WTC11 (cell line): Measurements from ENCODE around the gene JCHAIN. TPM values are rescaled to one million over a fixed set of nuclear protein-coding genes. Genes with fewer than 3 reads are reported as not detected.

ENCODE experiments used
- ATAC-seq: fragments of 200-7000 bp; cut with Tn5 transposase; 2 replicates; pipeline ENCODE4 v1.10.0; 2021; ENCODE audit warnings: mild to moderate bottlenecking, moderate library complexity
- CTCF ChIA-PET: fragments of 300-600 bp; sonication (Branson Sonifier 250); formaldehyde crosslinking; loops from one replicate; lab custom pipeline; 2021; ENCODE audit warnings: antibody characterized with exemption; lab: Charles Lee
- POLR2A ChIA-PET: fragments of 350-600 bp; sonication (Branson Sonifier 250); formaldehyde crosslinking; loops from one replicate; lab custom pipeline; 2021; ENCODE audit warnings: antibody characterized with exemption; lab: Charles Lee
- DNase-seq: peaks from one replicate; pipeline ENCODE4 v3.0.0; 2021; ENCODE audit warnings: low spot score
- H3K27ac Mint-ChIP-seq: 2 replicates; pipeline ENCODE4 v1.8.0; 2021; ENCODE audit warnings: mixed read lengths
- H3K27me3 Mint-ChIP-seq: 2 replicates; pipeline ENCODE4 v1.8.0; 2021; ENCODE audit warnings: low read depth, mild to moderate bottlenecking, moderate library complexity, mixed read lengths
- H3K36me3 Mint-ChIP-seq: 2 replicates; pipeline ENCODE4 v1.8.0; 2021; ENCODE audit warnings: mixed read lengths
- H3K4me1 Mint-ChIP-seq: 2 replicates; pipeline ENCODE4 v1.8.0; 2022; ENCODE audit warnings: mixed read lengths
- H3K4me3 Mint-ChIP-seq: 2 replicates; pipeline ENCODE4 v1.8.0; 2021; ENCODE audit warnings: mild to moderate bottlenecking, moderate library complexity, mixed read lengths
- H3K9me3 Mint-ChIP-seq: 2 replicates; pipeline ENCODE4 v1.8.0; 2021; ENCODE audit warnings: mixed read lengths
- CREB1 ChIP-seq: sonication (generic); formaldehyde crosslinking; IDR thresholded peaks from 2 replicates; pipeline ENCODE4 v1.8.0; 2023; ENCODE audit warnings: mild to moderate bottlenecking, missing genetic modification reagents
- MYBL2 ChIP-seq: sonication (generic); formaldehyde crosslinking; IDR thresholded peaks from 2 replicates; pipeline ENCODE4 v1.8.1; 2023; ENCODE audit warnings: mild to moderate bottlenecking, moderate library complexity, missing genetic modification reagents
- NFE2L1 ChIP-seq: sonication (generic); formaldehyde crosslinking; IDR thresholded peaks from 2 replicates; pipeline ENCODE4 v1.8.1; 2023; ENCODE audit warnings: missing genetic modification reagents
- OVOL2 ChIP-seq: fragments of 250-450 bp; sonication (Bioruptor Pico); IDR thresholded peaks from 2 replicates; pipeline ENCODE4 v1.9.0; 2021; ENCODE audit warnings: mild to moderate bottlenecking, borderline replicate concordance
- SMAD3 ChIP-seq: sonication (generic); formaldehyde crosslinking; IDR thresholded peaks from 2 replicates; pipeline ENCODE4 v1.8.0; 2022; ENCODE audit warnings: missing genetic modification reagents, mild to moderate bottlenecking, borderline replicate concordance
- SMAD4 ChIP-seq: sonication (generic); formaldehyde crosslinking; IDR thresholded peaks from 2 replicates; pipeline ENCODE4 v1.8.0; 2022; ENCODE audit warnings: mild to moderate bottlenecking, missing genetic modification reagents
- SP1 ChIP-seq: sonication (generic); formaldehyde crosslinking; conservative IDR thresholded peaks from 2 replicates; pipeline ENCODE4 v1.8.1; 2022; ENCODE audit warnings: missing genetic modification reagents
- TP53 ChIP-seq: sonication (generic); formaldehyde crosslinking; IDR thresholded peaks from 2 replicates; pipeline ENCODE4 v1.8.1; 2023; ENCODE audit warnings: mild to moderate bottlenecking, missing genetic modification reagents
- ZNF232 ChIP-seq: sonication (generic); formaldehyde crosslinking; IDR thresholded peaks from 2 replicates; pipeline ENCODE4 v1.8.0; 2022; ENCODE audit warnings: mild to moderate bottlenecking, missing genetic modification reagents
- ZNF263 ChIP-seq: sonication (generic); formaldehyde crosslinking; IDR thresholded peaks from 2 replicates; pipeline ENCODE4 v1.8.1; 2022; ENCODE audit warnings: low read depth, mild to moderate bottlenecking, moderate library complexity, missing genetic modification reagents
- ZNF317 ChIP-seq: sonication (generic); formaldehyde crosslinking; IDR thresholded peaks from 2 replicates; pipeline ENCODE4 v1.8.1; 2023; ENCODE audit warnings: low read depth, mild to moderate bottlenecking, moderate library complexity, missing genetic modification reagents, borderline replicate concordance
- ZNF671 ChIP-seq: fragments of 250-450 bp; sonication (Bioruptor Pico); IDR thresholded peaks from 2 replicates; pipeline ENCODE4 v1.8.0; 2021; ENCODE audit warnings: mild to moderate bottlenecking
- total RNA-seq: library from RNA; stranded (reverse); gene quantifications from 3 replicates; pipeline ENCODE4 v1.2.3, GENCODE V29; 2021
- TF ChIP-seq, protein P1 (sequence below): sonication (generic); formaldehyde crosslinking; IDR thresholded peaks from 2 replicates; pipeline ENCODE4 v1.8.1; 2022; ENCODE audit warnings: mild to moderate bottlenecking, missing genetic modification reagents, moderate library complexity, borderline replicate concordance
- TF ChIP-seq, protein P2 (sequence below): sonication (generic); formaldehyde crosslinking; IDR thresholded peaks from 2 replicates; pipeline ENCODE4 v1.8.1; 2022; ENCODE audit warnings: mild to moderate bottlenecking, moderate library complexity, missing genetic modification reagents
- TF ChIP-seq, protein P3 (sequence below): fragments of 250-450 bp; sonication (Bioruptor Pico); IDR thresholded peaks from 2 replicates; pipeline ENCODE4 v1.8.0; 2021; ENCODE audit warnings: mild to moderate bottlenecking
- TF ChIP-seq, protein P4 (sequence below): sonication (generic); formaldehyde crosslinking; IDR thresholded peaks from 2 replicates; pipeline ENCODE4 v1.8.1; 2022; ENCODE audit warnings: missing genetic modification reagents, borderline replicate concordance
- TF ChIP-seq, protein P5 (sequence below): fragments of 200-600 bp; IDR thresholded peaks from 2 replicates; pipeline ENCODE4 v1.8.0; 2022; ENCODE audit warnings: antibody characterized with exemption
- TF ChIP-seq, protein P6 (sequence below): sonication (generic); formaldehyde crosslinking; IDR thresholded peaks from 2 replicates; pipeline ENCODE4 v1.8.1; 2022; ENCODE audit warnings: low read depth, mild to moderate bottlenecking, moderate library complexity, missing genetic modification reagents, borderline replicate concordance
- TF ChIP-seq, protein P7 (sequence below): fragments of 250-450 bp; sonication (Bioruptor Pico); IDR thresholded peaks from 2 replicates; pipeline ENCODE4 v2.1.2; 2022; ENCODE audit warnings: mild to moderate bottlenecking, moderate library complexity
- TF ChIP-seq, protein P8 (sequence below): sonication (generic); formaldehyde crosslinking; IDR thresholded peaks from 2 replicates; pipeline ENCODE4 v1.8.0; 2022; ENCODE audit warnings: mild to moderate bottlenecking, missing genetic modification reagents

Gene JCHAIN
- total RNA-seq, 1 experiment from 2014 or later, result 0.68 TPM

DNA sequence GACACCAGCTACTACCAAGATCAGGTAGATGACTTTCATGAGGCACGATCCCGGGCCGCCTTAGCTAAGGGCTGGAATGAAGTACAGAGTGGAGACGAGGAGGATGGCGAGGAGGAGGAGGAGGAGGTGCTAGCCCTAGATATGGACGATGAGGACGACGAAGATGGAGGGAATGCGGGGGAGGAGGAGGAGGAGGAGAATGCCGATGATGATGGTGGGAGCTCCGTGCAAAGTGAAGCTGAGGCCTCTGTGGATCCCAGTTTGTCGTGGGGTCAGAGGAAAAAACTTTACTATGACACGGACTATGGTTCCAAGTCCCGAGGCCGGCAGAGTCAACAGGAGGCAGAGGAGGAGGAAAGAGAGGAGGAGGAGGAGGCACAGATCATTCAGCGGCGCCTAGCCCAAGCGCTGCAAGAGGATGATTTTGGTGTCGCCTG lies 22.5 kb upstream of the JCHAIN start:
- H3K4me1 Mint-ChIP-seq, result peaks cover 26% of the 10 kb centered on the region
- ChIA-PET CTCF (interaction anchor here (1.8 kb wide), 1 partner anchor 15 kb away, joined by 10 read pairs; no protein-coding TSS in a partner anchor), POLR2A (interaction anchor here (1.2 to 1.4 kb wide), 2 partner anchors 15 to 17 kb away, joined by 4 to 8 read pairs; no protein-coding TSS in a partner anchor)
- H3K9me3 Mint-ChIP-seq, result no peaks in the 10 kb centered on the region
- H3K27ac Mint-ChIP-seq, result peak overlapping the region; percentile 92
- H3K36me3 Mint-ChIP-seq, result peaks cover 20% of the 10 kb centered on the region
- ATAC-seq (peak; percentile 2), DNase-seq (no peak)
- H3K4me3 Mint-ChIP-seq, result peak overlapping the region; percentile 94
- 0 out of 2 replicates have a peak, but pooled peaks have one; percentile 24 for TF ChIP-seq ZNF263 (CRISPR knock-in tag)
- TF ChIP-seq, protein P1, sequence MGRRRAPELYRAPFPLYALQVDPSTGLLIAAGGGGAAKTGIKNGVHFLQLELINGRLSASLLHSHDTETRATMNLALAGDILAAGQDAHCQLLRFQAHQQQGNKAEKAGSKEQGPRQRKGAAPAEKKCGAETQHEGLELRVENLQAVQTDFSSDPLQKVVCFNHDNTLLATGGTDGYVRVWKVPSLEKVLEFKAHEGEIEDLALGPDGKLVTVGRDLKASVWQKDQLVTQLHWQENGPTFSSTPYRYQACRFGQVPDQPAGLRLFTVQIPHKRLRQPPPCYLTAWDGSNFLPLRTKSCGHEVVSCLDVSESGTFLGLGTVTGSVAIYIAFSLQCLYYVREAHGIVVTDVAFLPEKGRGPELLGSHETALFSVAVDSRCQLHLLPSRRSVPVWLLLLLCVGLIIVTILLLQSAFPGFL (CRISPR knock-in tag), result no peak
- no peaks in the 10 kb centered on the region for H3K27me3 Mint-ChIP-seq

DNA sequence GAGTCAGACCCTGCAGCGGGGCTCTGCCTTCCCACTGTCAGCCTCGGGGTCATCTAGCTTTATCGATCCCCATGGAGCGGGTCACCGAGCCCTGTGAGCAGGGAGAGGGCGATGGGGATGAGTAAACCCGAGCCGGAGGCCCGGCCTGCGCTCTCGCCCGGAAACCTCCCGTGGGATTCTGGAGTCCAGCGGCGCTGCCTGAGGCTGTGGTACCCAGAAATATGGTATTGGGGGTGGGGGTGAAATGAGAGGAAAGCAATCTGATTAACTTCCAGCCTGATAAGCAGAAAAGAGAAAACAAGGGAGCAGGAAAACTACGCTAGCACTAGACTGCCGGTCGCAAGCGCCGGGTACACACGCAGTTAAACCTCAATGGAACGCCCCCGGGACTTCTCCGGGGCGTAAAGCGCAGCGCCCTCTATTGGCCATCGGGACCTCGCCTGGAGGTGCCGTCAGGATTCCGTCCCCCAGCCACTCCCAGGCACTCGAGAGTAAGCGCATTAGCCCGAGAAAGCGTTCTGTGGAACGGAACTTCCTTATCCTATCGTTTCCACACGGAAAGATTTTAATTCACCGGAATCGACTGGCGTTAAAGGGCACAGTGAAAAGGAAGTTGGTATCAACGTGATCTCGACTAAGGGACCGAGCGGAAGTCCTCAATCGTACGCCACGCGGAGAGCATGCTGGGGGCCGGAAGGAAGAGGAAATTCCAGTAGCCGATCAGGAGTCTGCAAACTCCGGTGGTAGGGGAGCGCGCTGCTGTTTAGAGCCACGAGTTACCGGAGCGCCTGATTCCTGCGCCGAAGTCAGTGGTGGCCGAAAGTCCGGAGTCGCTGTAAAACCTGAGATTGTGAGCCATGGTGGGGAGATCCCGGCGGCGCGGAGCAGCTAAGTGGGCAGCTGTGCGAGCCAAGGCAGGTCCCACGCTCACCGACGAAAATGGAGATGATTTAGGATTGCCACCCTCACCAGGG lies 21.8 kb upstream of the JCHAIN start, which contains the start of gene UTP3:
Gene UTP3, plus strand, starts transcription at position 712 of the 974 bp plus-strand sequence. Its CDS starts 146 bp downstream, at position 858.
- ChIA-PET CTCF (interaction anchor here (0.6 to 1.8 kb wide), 6 partner anchors 11 to 305 kb away, joined by 3 to 10 read pairs (median 3); partner anchors contain the start of gene DCK), POLR2A (interaction anchor here (1.1 to 1.4 kb wide), 2 partner anchors 16 to 18 kb away, joined by 4 to 5 read pairs; no protein-coding TSS in a partner anchor)
- peaks cover 20% of the 10 kb centered on the region for H3K36me3 Mint-ChIP-seq
- peak; percentile 95 for ATAC-seq
- peak within 1 kb of the TSS; percentile 94 for H3K4me3 Mint-ChIP-seq
- peaks cover 26% of the 10 kb centered on the region for H3K4me1 Mint-ChIP-seq
- no peaks in the 10 kb centered on the region for H3K27me3 Mint-ChIP-seq
- H3K9me3 Mint-ChIP-seq, result no peaks in the 10 kb centered on the region
- DNase-seq, result peak; percentile 95
- peak within 1 kb of the TSS; percentile 92 for H3K27ac Mint-ChIP-seq
- TF ChIP-seq NFE2L1 (peak; percentile 65; the same call in 1 of the 2 replicates), SMAD4 (CRISPR knock-in tag) (no peak), OVOL2 (CRISPR knock-in tag) (no peak), TP53 (CRISPR knock-in tag) (no peak), ZNF232 (CRISPR knock-in tag) (peak; percentile 94), ZNF317 (CRISPR knock-in tag) (no peak), CREB1 (CRISPR knock-in tag) (no peak; the same call in 1 of the 2 replicates), ZNF671 (no peak), SMAD3 (CRISPR knock-in tag) (peak; percentile 93), SP1 (peak; percentile 74), MYBL2 (CRISPR knock-in tag) (0 out of 2 replicates have a peak, but pooled peaks have one; percentile 82), ZNF263 (CRISPR knock-in tag) (no peak)
- TF ChIP-seq, protein P2, sequence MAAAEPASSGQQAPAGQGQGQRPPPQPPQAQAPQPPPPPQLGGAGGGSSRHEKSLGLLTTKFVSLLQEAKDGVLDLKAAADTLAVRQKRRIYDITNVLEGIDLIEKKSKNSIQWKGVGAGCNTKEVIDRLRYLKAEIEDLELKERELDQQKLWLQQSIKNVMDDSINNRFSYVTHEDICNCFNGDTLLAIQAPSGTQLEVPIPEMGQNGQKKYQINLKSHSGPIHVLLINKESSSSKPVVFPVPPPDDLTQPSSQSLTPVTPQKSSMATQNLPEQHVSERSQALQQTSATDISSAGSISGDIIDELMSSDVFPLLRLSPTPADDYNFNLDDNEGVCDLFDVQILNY (CRISPR knock-in tag), result no peak
- TF ChIP-seq, protein P3, sequence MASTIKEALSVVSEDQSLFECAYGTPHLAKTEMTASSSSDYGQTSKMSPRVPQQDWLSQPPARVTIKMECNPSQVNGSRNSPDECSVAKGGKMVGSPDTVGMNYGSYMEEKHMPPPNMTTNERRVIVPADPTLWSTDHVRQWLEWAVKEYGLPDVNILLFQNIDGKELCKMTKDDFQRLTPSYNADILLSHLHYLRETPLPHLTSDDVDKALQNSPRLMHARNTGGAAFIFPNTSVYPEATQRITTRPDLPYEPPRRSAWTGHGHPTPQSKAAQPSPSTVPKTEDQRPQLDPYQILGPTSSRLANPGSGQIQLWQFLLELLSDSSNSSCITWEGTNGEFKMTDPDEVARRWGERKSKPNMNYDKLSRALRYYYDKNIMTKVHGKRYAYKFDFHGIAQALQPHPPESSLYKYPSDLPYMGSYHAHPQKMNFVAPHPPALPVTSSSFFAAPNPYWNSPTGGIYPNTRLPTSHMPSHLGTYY (CRISPR knock-in tag), result no peak
- TF ChIP-seq, protein P4, sequence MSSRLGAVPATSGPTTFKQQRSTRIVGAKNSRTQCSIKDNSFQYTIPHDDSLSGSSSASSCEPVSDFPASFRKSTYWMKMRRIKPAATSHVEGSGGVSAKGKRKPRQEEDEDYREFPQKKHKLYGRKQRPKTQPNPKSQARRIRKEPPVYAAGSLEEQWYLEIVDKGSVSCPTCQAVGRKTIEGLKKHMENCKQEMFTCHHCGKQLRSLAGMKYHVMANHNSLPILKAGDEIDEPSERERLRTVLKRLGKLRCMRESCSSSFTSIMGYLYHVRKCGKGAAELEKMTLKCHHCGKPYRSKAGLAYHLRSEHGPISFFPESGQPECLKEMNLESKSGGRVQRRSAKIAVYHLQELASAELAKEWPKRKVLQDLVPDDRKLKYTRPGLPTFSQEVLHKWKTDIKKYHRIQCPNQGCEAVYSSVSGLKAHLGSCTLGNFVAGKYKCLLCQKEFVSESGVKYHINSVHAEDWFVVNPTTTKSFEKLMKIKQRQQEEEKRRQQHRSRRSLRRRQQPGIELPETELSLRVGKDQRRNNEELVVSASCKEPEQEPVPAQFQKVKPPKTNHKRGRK (CRISPR knock-in tag), result no peak
- TF ChIP-seq, protein P5, sequence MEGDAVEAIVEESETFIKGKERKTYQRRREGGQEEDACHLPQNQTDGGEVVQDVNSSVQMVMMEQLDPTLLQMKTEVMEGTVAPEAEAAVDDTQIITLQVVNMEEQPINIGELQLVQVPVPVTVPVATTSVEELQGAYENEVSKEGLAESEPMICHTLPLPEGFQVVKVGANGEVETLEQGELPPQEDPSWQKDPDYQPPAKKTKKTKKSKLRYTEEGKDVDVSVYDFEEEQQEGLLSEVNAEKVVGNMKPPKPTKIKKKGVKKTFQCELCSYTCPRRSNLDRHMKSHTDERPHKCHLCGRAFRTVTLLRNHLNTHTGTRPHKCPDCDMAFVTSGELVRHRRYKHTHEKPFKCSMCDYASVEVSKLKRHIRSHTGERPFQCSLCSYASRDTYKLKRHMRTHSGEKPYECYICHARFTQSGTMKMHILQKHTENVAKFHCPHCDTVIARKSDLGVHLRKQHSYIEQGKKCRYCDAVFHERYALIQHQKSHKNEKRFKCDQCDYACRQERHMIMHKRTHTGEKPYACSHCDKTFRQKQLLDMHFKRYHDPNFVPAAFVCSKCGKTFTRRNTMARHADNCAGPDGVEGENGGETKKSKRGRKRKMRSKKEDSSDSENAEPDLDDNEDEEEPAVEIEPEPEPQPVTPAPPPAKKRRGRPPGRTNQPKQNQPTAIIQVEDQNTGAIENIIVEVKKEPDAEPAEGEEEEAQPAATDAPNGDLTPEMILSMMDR, result peak; percentile 83
- TF ChIP-seq, protein P6, sequence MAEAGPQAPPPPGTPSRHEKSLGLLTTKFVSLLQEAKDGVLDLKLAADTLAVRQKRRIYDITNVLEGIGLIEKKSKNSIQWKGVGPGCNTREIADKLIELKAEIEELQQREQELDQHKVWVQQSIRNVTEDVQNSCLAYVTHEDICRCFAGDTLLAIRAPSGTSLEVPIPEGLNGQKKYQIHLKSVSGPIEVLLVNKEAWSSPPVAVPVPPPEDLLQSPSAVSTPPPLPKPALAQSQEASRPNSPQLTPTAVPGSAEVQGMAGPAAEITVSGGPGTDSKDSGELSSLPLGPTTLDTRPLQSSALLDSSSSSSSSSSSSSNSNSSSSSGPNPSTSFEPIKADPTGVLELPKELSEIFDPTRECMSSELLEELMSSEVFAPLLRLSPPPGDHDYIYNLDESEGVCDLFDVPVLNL (CRISPR knock-in tag), result no peak
- TF ChIP-seq, protein P7, sequence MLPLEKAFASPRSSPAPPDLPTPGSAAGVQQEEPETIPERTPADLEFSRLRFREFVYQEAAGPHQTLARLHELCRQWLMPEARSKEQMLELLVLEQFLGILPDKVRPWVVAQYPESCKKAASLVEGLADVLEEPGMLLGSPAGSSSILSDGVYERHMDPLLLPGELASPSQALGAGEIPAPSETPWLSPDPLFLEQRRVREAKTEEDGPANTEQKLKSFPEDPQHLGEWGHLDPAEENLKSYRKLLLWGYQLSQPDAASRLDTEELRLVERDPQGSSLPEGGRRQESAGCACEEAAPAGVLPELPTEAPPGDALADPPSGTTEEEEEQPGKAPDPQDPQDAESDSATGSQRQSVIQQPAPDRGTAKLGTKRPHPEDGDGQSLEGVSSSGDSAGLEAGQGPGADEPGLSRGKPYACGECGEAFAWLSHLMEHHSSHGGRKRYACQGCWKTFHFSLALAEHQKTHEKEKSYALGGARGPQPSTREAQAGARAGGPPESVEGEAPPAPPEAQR (CRISPR knock-in tag), result no peak
- TF ChIP-seq, protein P8, sequence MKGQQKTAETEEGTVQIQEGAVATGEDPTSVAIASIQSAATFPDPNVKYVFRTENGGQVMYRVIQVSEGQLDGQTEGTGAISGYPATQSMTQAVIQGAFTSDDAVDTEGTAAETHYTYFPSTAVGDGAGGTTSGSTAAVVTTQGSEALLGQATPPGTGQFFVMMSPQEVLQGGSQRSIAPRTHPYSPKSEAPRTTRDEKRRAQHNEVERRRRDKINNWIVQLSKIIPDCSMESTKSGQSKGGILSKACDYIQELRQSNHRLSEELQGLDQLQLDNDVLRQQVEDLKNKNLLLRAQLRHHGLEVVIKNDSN (CRISPR knock-in tag), result no peak; the same call in 1 of the 2 replicates
